Colonic mucosa (tissue), 4 donors: ENCODE data around the gene PKP1. TPM values are rescaled to one million over a fixed set of nuclear protein-coding genes. Genes with fewer than 3 reads are reported as not detected.

Experiments
- DNase-seq: peaks from one replicate; pipeline ENCODE4 v3.0.0-alpha.2; 2020
- H3K27ac ChIP-seq: fragments of 200-600 bp; one replicate; pipeline ENCODE4 v1.8.0; 2021
- H3K27me3 ChIP-seq: fragments of 200-600 bp; one replicate; pipeline ENCODE4 v1.8.0; 2021
- H3K36me3 ChIP-seq: fragments of 200-600 bp; one replicate; pipeline ENCODE4 v1.8.0; 2021
- H3K4me1 ChIP-seq: fragments of 200-600 bp; one replicate; pipeline ENCODE4 v1.8.0; 2021; ENCODE audit warnings: mild to moderate bottlenecking
- H3K4me3 ChIP-seq: fragments of 200-600 bp; one replicate; pipeline ENCODE4 v1.8.0; 2021
- H3K9ac ChIP-seq, 2 donors: one replicate each; pipeline ENCODE4 v1.7.0; 2013; ENCODE audit warnings: control low read depth in 2 of 2, low read depth in 2 of 2, low read length in 2 of 2
- H3K9me3 ChIP-seq: fragments of 200-600 bp; one replicate; pipeline ENCODE4 v1.8.0; 2021
- intact Hi-C: fragments of 100-400 bp; cut with DNase I; formaldehyde crosslinking; loops from one replicate; pipeline ENCODE4 v1.14.1; 2022
- total RNA-seq, 2 donors: library from RNA; stranded (reverse); fragmentation: NEBNext Ultra II Directional in 1 of 2; extraction: Animal tissue kit (Norgen Biotek cat#: 25700) in 1 of 2; gene quantifications; one replicate each; pipeline ENCODE4 v1.2.1, GENCODE V29; 2021
- TF ChIP-seq, protein P1 (sequence below): fragments of 200-600 bp; IDR thresholded peaks from one replicate; pipeline ENCODE4 v1.8.0; 2022; ENCODE audit warnings: antibody characterized with exemption, mild to moderate bottlenecking
- donor health status: healthy.
- donor health status: DM: no; HTN: no; CAD: no.
- donor health status: DM: no; HTN: no; CAD: no.

Gene PKP1
- total RNA-seq, 2 donors from 2014 or later, result 0.54 to 0.74 TPM

GRCh38 chr1:201248721-201249559 lies 34.4 kb upstream of the PKP1 start:
- no peaks in the 10 kb centered on the region for H3K27me3 ChIP-seq
- H3K36me3 ChIP-seq, result no peaks in the 10 kb centered on the region
- H3K9me3 ChIP-seq, result no peaks in the 10 kb centered on the region
- H3K27ac ChIP-seq, result no peak overlapping the region
- no peak for DNase-seq
- intact Hi-C loops, result no loop called here
- TF ChIP-seq, protein P1, sequence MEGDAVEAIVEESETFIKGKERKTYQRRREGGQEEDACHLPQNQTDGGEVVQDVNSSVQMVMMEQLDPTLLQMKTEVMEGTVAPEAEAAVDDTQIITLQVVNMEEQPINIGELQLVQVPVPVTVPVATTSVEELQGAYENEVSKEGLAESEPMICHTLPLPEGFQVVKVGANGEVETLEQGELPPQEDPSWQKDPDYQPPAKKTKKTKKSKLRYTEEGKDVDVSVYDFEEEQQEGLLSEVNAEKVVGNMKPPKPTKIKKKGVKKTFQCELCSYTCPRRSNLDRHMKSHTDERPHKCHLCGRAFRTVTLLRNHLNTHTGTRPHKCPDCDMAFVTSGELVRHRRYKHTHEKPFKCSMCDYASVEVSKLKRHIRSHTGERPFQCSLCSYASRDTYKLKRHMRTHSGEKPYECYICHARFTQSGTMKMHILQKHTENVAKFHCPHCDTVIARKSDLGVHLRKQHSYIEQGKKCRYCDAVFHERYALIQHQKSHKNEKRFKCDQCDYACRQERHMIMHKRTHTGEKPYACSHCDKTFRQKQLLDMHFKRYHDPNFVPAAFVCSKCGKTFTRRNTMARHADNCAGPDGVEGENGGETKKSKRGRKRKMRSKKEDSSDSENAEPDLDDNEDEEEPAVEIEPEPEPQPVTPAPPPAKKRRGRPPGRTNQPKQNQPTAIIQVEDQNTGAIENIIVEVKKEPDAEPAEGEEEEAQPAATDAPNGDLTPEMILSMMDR, result no peak
- H3K4me1 ChIP-seq, result no peaks in the 10 kb centered on the region
- H3K4me3 ChIP-seq, result no peak overlapping the region
- no peak overlapping the region for H3K9ac ChIP-seq

DNA sequence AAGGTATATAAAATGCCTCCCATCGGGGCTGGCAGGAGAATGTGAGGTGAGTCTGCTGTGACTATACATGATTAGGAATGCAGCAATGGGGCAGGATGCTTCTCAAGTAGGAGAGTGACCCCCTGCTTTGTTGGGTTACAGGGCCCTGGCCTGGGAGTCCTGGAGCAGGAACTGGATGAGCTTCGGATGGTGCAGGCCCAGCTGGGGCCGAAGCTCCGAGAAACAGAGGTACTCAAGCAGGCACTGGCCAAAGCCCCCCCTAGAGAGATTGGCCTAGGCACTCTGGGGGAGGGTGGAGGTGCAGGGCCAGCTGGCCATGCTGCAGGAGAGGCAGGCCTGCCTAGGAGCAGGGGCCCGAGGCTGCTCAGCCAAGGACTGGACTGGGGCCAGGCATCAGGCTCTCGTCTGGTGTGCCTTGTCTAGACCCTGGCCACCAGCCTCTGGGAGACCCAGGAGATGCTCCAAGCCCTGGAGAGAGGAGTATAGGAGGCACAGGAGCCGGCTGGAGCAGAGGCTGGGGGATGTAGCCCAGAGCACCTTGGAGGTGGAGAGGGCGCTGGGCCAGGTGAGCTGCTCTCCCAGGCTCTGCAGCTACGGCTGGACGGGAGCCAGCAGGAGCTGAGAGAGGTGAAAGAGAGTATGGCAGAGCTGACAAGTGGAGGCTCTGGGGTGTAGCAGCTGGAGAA lies 32.8 kb upstream of the PKP1 start:
- TF ChIP-seq, protein P1, result no peak
- no peak for DNase-seq

GRCh38 chr1:201251411-201251810 lies 31.9 kb upstream of the PKP1 start:
- no peaks in the 10 kb centered on the region for H3K4me1 ChIP-seq
- DNase-seq, result no peak
- H3K9ac ChIP-seq, result no peak overlapping the region
- H3K9me3 ChIP-seq, result no peaks in the 10 kb centered on the region
- H3K27ac ChIP-seq, result no peak overlapping the region
- H3K4me3 ChIP-seq, result no peak overlapping the region
- no peaks in the 10 kb centered on the region for H3K27me3 ChIP-seq
- TF ChIP-seq, protein P1, result no peak
- H3K36me3 ChIP-seq, result no peaks in the 10 kb centered on the region
- intact Hi-C loops, result no loop called here

More for the DNA sequence above, 32.8 kb upstream of the PKP1 start:
- Histone ChIP-seq H3K27me3 (no peaks in the 10 kb centered on the region), H3K9me3 (no peaks in the 10 kb centered on the region), H3K36me3 (no peaks in the 10 kb centered on the region), H3K4me1 (no peaks in the 10 kb centered on the region), H3K9ac (peak overlapping the region in 1 of 2 donors; percentile 12), H3K27ac (no peak overlapping the region), H3K4me3 (no peak overlapping the region)
- intact Hi-C loops, result no loop called here

DNA sequence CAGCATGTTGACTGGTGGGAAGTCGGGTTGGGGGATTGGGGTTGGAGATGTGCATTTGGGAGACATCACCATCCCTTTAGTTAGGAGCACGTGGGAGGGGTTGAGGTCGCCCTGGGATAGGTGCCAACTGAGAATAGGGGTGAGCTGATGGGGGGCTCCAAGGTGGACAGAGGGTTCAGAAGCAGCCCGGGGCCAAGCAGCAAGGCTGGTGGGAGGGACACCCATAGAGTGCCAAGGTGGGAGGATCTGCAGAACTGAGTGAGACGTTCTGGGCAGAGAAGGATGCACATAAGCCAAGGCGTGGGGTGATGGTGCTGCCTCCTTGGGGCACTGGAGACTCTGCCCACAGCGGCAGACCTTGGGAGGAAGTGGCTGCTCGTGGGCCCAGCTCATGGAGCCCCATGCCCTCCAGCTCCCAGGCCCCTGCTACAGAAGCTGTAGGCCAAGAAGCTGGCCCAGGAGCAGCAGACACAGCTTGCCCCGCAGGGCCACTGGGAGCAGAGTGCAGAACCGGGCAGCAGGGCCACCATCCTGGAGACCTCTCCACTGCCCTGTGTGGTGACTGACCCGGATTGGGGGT lies 31.4 kb upstream of the PKP1 start:
- no peaks in the 10 kb centered on the region for H3K9me3 ChIP-seq
- DNase-seq, result no peak
- no peak overlapping the region for H3K27ac ChIP-seq
- H3K9ac ChIP-seq, result no peak overlapping the region
- H3K4me1 ChIP-seq, result no peaks in the 10 kb centered on the region
- intact Hi-C loops, result no loop called here
- H3K4me3 ChIP-seq, result no peak overlapping the region
- no peaks in the 10 kb centered on the region for H3K36me3 ChIP-seq
- no peaks in the 10 kb centered on the region for H3K27me3 ChIP-seq
- TF ChIP-seq, protein P1, result no peak

DNA sequence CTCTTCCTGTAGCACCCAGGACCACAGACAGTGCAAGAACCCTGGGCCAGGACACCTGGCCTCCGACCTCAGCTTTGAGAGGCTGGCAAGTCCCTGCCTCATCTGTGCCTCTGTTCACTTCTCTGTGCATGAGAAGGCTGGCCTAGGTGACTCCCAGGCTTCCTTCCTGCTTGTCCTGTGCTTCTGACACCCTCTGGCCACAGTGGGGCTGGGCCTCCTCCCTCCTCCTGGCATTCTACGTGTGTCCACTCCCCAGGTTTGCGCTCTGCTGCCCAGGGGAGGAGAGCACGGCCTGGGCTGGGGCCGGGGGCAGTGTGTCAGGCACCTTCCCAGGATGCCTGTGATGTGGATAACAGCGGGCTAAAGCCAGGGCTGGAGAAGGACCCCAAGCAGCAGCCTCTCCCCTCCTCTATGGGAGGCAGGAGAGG lies 30.3 kb upstream of the PKP1 start:
- TF ChIP-seq, protein P1, result no peak
- DNase-seq, result peak; percentile 12
- no peak overlapping the region for H3K9ac ChIP-seq
- H3K36me3 ChIP-seq, result no peaks in the 10 kb centered on the region
- H3K27me3 ChIP-seq, result no peaks in the 10 kb centered on the region
- no peak overlapping the region for H3K27ac ChIP-seq
- no peaks in the 10 kb centered on the region for H3K9me3 ChIP-seq
- H3K4me3 ChIP-seq, result no peak overlapping the region
- H3K4me1 ChIP-seq, result no peaks in the 10 kb centered on the region
- intact Hi-C loops, result no loop called here
